Hepatocyte (in vitro differentiated cells): ENCODE results near the gene ACYP2.

Experiments used
- CTCF ChIP-seq: fragments of 200-600 bp; sonication (generic); IDR thresholded peaks from 2 replicates; pipeline ENCODE4 v1.5.1; 2016; ENCODE audit warnings: antibody characterized with exemption, mild to moderate bottlenecking; ENCODE audit not compliant: poor library complexity
- EZH2 ChIP-seq: fragments of 200-600 bp; sonication (generic); IDR thresholded peaks from 2 replicates; pipeline ENCODE4 v1.6.1; 2016; ENCODE audit warnings: antibody characterized with exemption, mild to moderate bottlenecking, borderline replicate concordance
- EZH2phosphoT487 ChIP-seq: fragments of 200-600 bp; sonication (generic); IDR thresholded peaks from one replicate; pipeline ENCODE4 v1.6.1; 2018; ENCODE audit warnings: antibody characterized with exemption, mild to moderate bottlenecking, low read depth, moderate library complexity; ENCODE audit not compliant: unreplicated experiment, severe bottlenecking

GRCh38 chr2:54122939-54123338 lies 7.5 kb downstream of the ACYP2 start:
- TF ChIP-seq EZH2phosphoT487 (no peak), CTCF (no peak), EZH2 (no peak)
